HUES48 (cell line): ENCODE measurements around the gene NKX6-2.
"Not testable (repeated sequence)": the region's sequence is repeated elsewhere in the genome, so short reads cannot be mapped to it uniquely, and the experiment has no call there.

Source experiments
- H3K27ac ChIP-seq: one replicate; pipeline ENCODE4 v1.7.0; 2013; ENCODE audit warnings: low read depth, low read length, inconsistent platforms
- H3K27me3 ChIP-seq: 2 replicates; pipeline ENCODE4 v1.6.1; 2013; ENCODE audit warnings: mild to moderate bottlenecking, low read length; ENCODE audit not compliant: control insufficient read depth, insufficient read depth
- H3K36me3 ChIP-seq: 2 replicates; pipeline ENCODE4 v1.6.1; 2013; ENCODE audit warnings: low read length; ENCODE audit not compliant: control insufficient read depth, insufficient read depth
- H3K4me1 ChIP-seq: 2 replicates; pipeline ENCODE4 v1.6.1; 2013; ENCODE audit warnings: mild to moderate bottlenecking, low read length; ENCODE audit not compliant: control insufficient read depth, insufficient read depth
- H3K4me3 ChIP-seq: 2 replicates; pipeline ENCODE4 v1.5.1; 2013; ENCODE audit warnings: mild to moderate bottlenecking, low read depth, low read length
- H3K9ac ChIP-seq: 2 replicates; pipeline ENCODE4 v1.6.1; 2013; ENCODE audit warnings: mild to moderate bottlenecking, low read depth, low read length, moderate library complexity
- H3K9me3 ChIP-seq: 2 replicates; pipeline ENCODE4 v1.6.1; 2013; ENCODE audit warnings: low read length; ENCODE audit not compliant: control insufficient read depth, insufficient read depth

NKX6-2 gene

GRCh38 chr10:132826524-132827422, 40.8 kb upstream of the NKX6-2 start:
- H3K4me1 ChIP-seq: no peaks in the 10 kb centered on the region
- no peak overlapping the region for H3K27ac ChIP-seq

GRCh38 chr10:132825783-132826523, 40.0 kb upstream of the NKX6-2 start:
- peaks cover 24% of the 10 kb centered on the region for H3K9me3 ChIP-seq
- not testable (repeated sequence) for H3K27ac ChIP-seq, H3K4me3 ChIP-seq, H3K36me3 ChIP-seq, H3K9ac ChIP-seq, H3K27me3 ChIP-seq, H3K4me1 ChIP-seq

More at GRCh38 chr10:132826524-132827422, 40.8 kb upstream of the NKX6-2 start:
- peaks cover 24% of the 10 kb centered on the region for H3K9me3 ChIP-seq
- no peaks in the 10 kb centered on the region for H3K27me3 ChIP-seq
- H3K4me3 ChIP-seq: no peak overlapping the region
- no peak overlapping the region for H3K9ac ChIP-seq
- no peaks in the 10 kb centered on the region for H3K36me3 ChIP-seq

- H3K27ac ChIP-seq: no peak overlapping the region
- H3K36me3 ChIP-seq: no peaks in the 10 kb centered on the region
- H3K4me3 ChIP-seq: no peak overlapping the region
- H3K9me3 ChIP-seq: peaks cover 12% of the 10 kb centered on the region; the same call in 1 of the 2 replicates
- no peaks in the 10 kb centered on the region for H3K27me3 ChIP-seq
- H3K4me1 ChIP-seq: no peaks in the 10 kb centered on the region
- no peak overlapping the region for H3K9ac ChIP-seq
Measured at GRCh38 chr10:132820056-132820455, 34.1 kb upstream of the NKX6-2 start.

- Histone ChIP-seq H3K9ac (no peak overlapping the region), H3K9me3 (peaks cover 8% of the 10 kb centered on the region; the same call in 1 of the 2 replicates), H3K27me3 (no peaks in the 10 kb centered on the region), H3K4me1 (no peaks in the 10 kb centered on the region), H3K27ac (no peak overlapping the region), H3K4me3 (no peak overlapping the region), H3K36me3 (no peaks in the 10 kb centered on the region)
Measured at GRCh38 chr10:132817701-132818211, 31.8 kb upstream of the NKX6-2 start.

- no peak overlapping the region for H3K27ac ChIP-seq
- no peaks in the 10 kb centered on the region for H3K36me3 ChIP-seq
- H3K4me1 ChIP-seq: no peaks in the 10 kb centered on the region
- no peaks in the 10 kb centered on the region for H3K27me3 ChIP-seq
- no peak overlapping the region for H3K9ac ChIP-seq
- no peak overlapping the region for H3K4me3 ChIP-seq
- H3K9me3 ChIP-seq: 0 out of 2 replicates have a peak, but pooled peaks cover 4% of the 10 kb centered on the region
Measured at GRCh38 chr10:132816718-132817117, 30.8 kb upstream of the NKX6-2 start.

- H3K27ac ChIP-seq: no peak overlapping the region
- H3K27me3 ChIP-seq: no peaks in the 10 kb centered on the region
Measured at GRCh38 chr10:132815168-132815857, 29.4 kb upstream of the NKX6-2 start.

GRCh38 chr10:132814469-132814856, 28.5 kb upstream of the NKX6-2 start:
- Histone ChIP-seq H3K27me3 (no peaks in the 10 kb centered on the region), H3K4me1 (no peaks in the 10 kb centered on the region), H3K27ac (no peak overlapping the region), H3K36me3 (no peaks in the 10 kb centered on the region), H3K9ac (no peak overlapping the region), H3K4me3 (no peak overlapping the region), H3K9me3 (0 out of 2 replicates have a peak, but pooled peaks cover 3% of the 10 kb centered on the region)

More at GRCh38 chr10:132815168-132815857, 29.4 kb upstream of the NKX6-2 start:
- Histone ChIP-seq H3K9me3 (0 out of 2 replicates have a peak, but pooled peaks cover 4% of the 10 kb centered on the region), H3K36me3 (no peaks in the 10 kb centered on the region), H3K9ac (no peak overlapping the region), H3K4me3 (no peak overlapping the region), H3K4me1 (no peaks in the 10 kb centered on the region)

- no peaks in the 10 kb centered on the region for H3K4me1 ChIP-seq
- no peak overlapping the region for H3K9ac ChIP-seq
- no peaks in the 10 kb centered on the region for H3K27me3 ChIP-seq
- no peaks in the 10 kb centered on the region for H3K9me3 ChIP-seq
- no peak overlapping the region for H3K27ac ChIP-seq
- no peaks in the 10 kb centered on the region for H3K36me3 ChIP-seq
- no peak overlapping the region for H3K4me3 ChIP-seq
Measured at GRCh38 chr10:132813560-132814468, 27.9 kb upstream of the NKX6-2 start.

GRCh38 chr10:132813001-132813401, 27.1 kb upstream of the NKX6-2 start:
- no peaks in the 10 kb centered on the region for H3K36me3 ChIP-seq
- H3K4me1 ChIP-seq: no peaks in the 10 kb centered on the region
- H3K4me3 ChIP-seq: no peak overlapping the region
- H3K27ac ChIP-seq: no peak overlapping the region
- no peaks in the 10 kb centered on the region for H3K27me3 ChIP-seq
- H3K9me3 ChIP-seq: no peaks in the 10 kb centered on the region
- no peak overlapping the region for H3K9ac ChIP-seq

- Histone ChIP-seq H3K36me3 (no peaks in the 10 kb centered on the region), H3K9ac (no peak overlapping the region), H3K4me3 (no peak overlapping the region), H3K27ac (no peak overlapping the region), H3K27me3 (no peaks in the 10 kb centered on the region), H3K4me1 (no peaks in the 10 kb centered on the region), H3K9me3 (no peaks in the 10 kb centered on the region)
Measured at GRCh38 chr10:132812520-132812919, 26.6 kb upstream of the NKX6-2 start.
